NB4 (cell line): Measurements from ENCODE around the gene UBASH3A.

Experiments used
- DNase-seq: peaks from one replicate; pipeline ENCODE4 v3.0.0; 2010; ENCODE audit warnings: low read depth
- H3K4me3 ChIP-seq: one replicate; pipeline ENCODE4 v1.5.1; 2011; ENCODE audit warnings: mild to moderate bottlenecking, low read depth, low read length, moderate library complexity
- MYC ChIP-seq: IDR thresholded peaks from 2 replicates; pipeline ENCODE4 v1.6.1; 2011; ENCODE audit warnings: low read depth, low read length
- POLR2A ChIP-seq: IDR thresholded peaks from 2 replicates; pipeline ENCODE4 v1.6.1; 2011; ENCODE audit warnings: mild to moderate bottlenecking; ENCODE audit not compliant: insufficient read length; ENCODE audit errors: extremely low read depth
- TF ChIP-seq, protein P1 (sequence below): IDR thresholded peaks from one replicate; pipeline ENCODE4 v1.5.1; 2012; ENCODE audit warnings: low read depth, low read length
- TF ChIP-seq, protein P2 (sequence below): IDR thresholded peaks from 2 replicates; pipeline ENCODE4 v1.6.1; 2011; ENCODE audit warnings: low read depth, low read length

Gene UBASH3A

DNA sequence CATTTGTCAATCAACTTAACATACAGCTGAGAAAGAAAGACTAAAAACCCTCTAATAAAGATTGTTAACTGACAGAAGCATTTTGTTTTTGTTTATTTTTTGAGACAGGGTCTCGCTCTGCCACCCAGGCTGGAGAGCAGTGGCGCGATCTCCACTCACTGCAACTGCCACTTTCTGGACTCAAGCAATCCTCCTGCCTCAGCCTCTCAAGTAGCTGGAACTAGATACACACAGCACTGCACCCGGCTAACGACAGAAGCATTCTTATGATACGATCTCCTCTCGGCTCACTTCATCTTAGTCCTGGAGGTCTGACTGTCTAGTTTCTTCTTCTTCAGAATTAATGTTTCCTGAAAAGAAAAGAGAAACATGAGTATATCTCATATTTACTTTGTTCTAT lies 68.8 kb downstream of the UBASH3A start:
- TF ChIP-seq, protein P1, sequence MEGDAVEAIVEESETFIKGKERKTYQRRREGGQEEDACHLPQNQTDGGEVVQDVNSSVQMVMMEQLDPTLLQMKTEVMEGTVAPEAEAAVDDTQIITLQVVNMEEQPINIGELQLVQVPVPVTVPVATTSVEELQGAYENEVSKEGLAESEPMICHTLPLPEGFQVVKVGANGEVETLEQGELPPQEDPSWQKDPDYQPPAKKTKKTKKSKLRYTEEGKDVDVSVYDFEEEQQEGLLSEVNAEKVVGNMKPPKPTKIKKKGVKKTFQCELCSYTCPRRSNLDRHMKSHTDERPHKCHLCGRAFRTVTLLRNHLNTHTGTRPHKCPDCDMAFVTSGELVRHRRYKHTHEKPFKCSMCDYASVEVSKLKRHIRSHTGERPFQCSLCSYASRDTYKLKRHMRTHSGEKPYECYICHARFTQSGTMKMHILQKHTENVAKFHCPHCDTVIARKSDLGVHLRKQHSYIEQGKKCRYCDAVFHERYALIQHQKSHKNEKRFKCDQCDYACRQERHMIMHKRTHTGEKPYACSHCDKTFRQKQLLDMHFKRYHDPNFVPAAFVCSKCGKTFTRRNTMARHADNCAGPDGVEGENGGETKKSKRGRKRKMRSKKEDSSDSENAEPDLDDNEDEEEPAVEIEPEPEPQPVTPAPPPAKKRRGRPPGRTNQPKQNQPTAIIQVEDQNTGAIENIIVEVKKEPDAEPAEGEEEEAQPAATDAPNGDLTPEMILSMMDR = no peak
- TF ChIP-seq MYC (no peak), POLR2A (no peak)
- TF ChIP-seq, protein P2, sequence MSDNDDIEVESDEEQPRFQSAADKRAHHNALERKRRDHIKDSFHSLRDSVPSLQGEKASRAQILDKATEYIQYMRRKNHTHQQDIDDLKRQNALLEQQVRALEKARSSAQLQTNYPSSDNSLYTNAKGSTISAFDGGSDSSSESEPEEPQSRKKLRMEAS = no peak
- no peak for DNase-seq
- H3K4me3 ChIP-seq = no peak overlapping the region

DNA sequence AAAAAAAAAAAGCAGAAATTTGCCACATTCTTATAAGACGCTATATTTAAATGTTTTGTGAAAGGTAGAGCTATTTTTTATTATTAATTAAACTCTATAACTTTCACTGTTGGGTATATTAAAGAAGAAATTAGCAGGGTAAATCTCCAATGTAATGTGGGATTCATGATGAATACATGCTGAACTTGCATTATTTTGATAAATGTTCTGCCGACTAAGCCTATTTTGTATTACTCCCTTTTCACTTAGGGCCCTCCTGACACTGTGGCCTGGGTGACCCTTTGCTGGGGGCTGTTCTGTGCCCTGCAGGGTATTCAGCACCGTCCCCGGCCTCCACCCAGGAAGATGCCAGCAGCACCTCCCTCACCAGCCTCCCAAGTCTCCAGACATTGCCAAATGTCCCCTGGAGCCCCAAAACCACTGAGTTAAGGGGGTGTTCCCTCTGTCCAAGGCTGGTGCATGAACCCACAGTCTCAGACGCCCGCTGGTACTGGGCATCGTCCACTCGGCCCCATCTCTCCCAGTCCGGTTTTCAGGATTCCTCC lies 69.9 kb downstream of the UBASH3A start:
- TF ChIP-seq, protein P1 = no peak
- TF ChIP-seq, protein P2 = no peak
- TF ChIP-seq POLR2A = no peak
- H3K4me3 ChIP-seq = no peak overlapping the region
- no peak for DNase-seq

DNA sequence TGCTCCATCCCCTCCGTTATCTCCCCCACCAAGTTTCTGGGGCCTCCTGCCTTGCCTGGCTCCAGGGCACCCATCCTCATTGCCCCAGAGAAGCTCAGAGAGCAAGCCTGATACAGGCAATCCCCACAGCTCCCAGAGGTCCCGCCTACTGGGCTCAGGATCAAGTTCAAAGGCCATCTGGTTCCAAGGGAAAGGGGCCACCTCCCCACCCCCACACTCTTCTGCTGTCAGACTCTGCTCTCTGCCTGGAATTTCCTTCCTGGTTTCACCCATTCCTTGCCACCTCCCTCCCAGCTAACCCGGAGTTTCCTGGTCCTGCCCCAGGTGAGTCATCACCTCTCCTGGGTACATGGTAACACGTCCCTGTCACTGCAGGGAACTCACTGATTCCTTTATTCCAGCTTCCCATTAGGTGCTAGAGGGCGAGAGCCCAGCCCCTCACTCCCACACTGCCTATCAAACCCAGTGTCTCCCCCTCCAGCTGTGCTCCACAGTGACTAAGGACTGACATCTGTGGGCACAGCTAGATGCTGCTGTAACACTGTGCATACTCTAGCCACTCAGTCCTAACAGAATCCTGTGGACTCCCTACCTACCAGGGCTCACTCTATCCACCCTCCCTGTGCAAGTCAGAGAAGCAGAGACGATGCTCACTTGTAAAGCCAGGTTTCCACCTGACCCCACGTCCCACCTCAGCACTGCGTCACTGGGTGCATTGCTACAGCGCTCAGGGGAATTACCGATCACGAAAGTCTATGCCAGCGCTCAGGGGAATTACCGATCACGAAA lies 70.5 kb downstream of the UBASH3A start:
- DNase-seq = no peak
- H3K4me3 ChIP-seq = no peak overlapping the region
- TF ChIP-seq POLR2A = no peak
- TF ChIP-seq, protein P2 = no peak
- TF ChIP-seq, protein P1 = no peak
- no peak for TF ChIP-seq MYC

GRCh38 chr21:42475036-42475435 lies 71.3 kb downstream of the UBASH3A start:
- TF ChIP-seq, protein P2 = no peak
- TF ChIP-seq POLR2A = no peak
- TF ChIP-seq, protein P1 = no peak
- DNase-seq = no peak
- no peak overlapping the region for H3K4me3 ChIP-seq

DNA sequence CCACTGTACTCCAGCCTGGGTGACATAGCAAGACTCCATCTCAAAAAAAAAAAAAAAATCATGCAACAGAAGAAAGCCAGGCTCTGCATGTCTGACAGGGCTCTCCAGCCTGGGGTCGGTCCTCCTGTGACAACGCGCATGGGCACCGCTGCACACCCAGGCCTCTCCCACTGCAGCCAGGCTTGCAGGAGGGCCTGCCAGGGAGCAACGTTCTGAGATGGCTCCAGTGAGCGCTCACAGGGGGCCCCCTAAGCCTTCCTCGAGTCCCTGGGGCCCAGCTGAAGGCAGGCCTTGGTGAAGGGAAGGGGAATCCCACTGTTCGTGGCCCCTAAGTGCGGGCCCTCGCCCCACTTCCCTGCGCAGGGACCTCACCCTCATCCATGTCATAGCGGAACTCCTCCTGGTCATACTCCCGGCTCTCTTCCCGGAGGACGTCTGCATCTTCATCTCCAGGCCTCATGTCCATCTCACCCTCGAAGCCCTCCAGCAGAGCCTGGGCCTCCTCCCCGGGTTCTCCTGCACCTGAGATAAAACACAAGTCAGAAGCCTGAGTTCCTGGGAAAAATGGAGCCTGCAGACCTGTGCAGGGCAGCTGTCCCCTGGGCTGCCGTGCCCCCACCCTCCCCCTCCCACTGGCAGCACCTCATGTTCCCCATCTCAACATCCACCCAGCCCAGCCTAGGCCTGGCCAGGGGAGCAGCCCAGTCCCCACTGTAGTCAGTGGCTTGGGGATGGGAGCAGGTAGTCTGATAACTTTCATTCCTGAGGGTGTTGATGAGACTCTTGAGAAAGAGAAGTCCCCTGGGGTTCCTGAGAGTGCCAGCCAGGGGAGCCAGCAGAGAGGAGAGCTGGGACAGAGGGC lies 72.1 kb downstream of the UBASH3A start:
- no peak for DNase-seq
- H3K4me3 ChIP-seq = no peak overlapping the region
- TF ChIP-seq, protein P1 = no peak
- TF ChIP-seq, protein P2 = no peak
- TF ChIP-seq MYC = no peak
- no peak for TF ChIP-seq POLR2A
